ENCODE data around the gene GPRC6A.

- TF ChIP-seq CTCF (IDR thresholded peaks at IDR 0.05; ENCODE audit: low read depth, low read length, poor library complexity, severe bottlenecking) (no peak), EZH2phosphoT487 (IDR thresholded peaks at IDR 0.05; ENCODE audit: borderline replicate concordance, low read length) (no peak)
These were observed 47.2 kb upstream of the GPRC6A start for GRCh38 chr6:116876107-116876506.
